ENCODE data around the gene NCAPD2.
A peak's percentile ranks its signal among the peaks of the same experiment; 100 is the strongest.
"Not testable (repeated sequence)": the region's sequence is repeated elsewhere in the genome, so short reads cannot be mapped to it uniquely, and the experiment has no call there.

Gene NCAPD2

DNA sequence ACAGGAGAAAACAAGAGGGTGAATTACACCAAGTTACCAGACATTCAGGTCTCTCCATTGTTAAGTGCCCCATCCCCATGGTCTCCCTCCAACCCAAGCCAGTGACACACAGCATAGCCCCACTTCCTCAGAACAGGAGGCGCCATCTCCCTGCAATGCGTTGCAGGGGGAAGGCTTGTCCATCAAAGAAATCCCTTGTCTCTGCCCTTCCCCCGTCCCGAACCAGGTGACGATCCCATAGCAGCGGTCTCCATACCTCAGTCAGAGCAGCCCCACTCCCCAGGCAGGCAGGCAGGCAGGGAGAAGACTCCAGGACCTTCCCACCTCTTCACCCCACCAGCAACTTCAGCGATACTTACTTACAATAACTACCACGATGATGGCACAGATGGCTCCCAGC lies 29.4 kb upstream of the NCAPD2 start:
- DNase-seq (ENCODE audit: low read depth): no peak
- H3K4me3 ChIP-seq (ENCODE audit: control insufficient read depth, low read depth, low read length): no peak overlapping the region
- TF ChIP-seq, protein P1, sequence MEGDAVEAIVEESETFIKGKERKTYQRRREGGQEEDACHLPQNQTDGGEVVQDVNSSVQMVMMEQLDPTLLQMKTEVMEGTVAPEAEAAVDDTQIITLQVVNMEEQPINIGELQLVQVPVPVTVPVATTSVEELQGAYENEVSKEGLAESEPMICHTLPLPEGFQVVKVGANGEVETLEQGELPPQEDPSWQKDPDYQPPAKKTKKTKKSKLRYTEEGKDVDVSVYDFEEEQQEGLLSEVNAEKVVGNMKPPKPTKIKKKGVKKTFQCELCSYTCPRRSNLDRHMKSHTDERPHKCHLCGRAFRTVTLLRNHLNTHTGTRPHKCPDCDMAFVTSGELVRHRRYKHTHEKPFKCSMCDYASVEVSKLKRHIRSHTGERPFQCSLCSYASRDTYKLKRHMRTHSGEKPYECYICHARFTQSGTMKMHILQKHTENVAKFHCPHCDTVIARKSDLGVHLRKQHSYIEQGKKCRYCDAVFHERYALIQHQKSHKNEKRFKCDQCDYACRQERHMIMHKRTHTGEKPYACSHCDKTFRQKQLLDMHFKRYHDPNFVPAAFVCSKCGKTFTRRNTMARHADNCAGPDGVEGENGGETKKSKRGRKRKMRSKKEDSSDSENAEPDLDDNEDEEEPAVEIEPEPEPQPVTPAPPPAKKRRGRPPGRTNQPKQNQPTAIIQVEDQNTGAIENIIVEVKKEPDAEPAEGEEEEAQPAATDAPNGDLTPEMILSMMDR (conservative IDR thresholded peaks at IDR 0.05; ENCODE audit: control insufficient read depth, insufficient read depth, low read depth, low read length): no peak

DNA sequence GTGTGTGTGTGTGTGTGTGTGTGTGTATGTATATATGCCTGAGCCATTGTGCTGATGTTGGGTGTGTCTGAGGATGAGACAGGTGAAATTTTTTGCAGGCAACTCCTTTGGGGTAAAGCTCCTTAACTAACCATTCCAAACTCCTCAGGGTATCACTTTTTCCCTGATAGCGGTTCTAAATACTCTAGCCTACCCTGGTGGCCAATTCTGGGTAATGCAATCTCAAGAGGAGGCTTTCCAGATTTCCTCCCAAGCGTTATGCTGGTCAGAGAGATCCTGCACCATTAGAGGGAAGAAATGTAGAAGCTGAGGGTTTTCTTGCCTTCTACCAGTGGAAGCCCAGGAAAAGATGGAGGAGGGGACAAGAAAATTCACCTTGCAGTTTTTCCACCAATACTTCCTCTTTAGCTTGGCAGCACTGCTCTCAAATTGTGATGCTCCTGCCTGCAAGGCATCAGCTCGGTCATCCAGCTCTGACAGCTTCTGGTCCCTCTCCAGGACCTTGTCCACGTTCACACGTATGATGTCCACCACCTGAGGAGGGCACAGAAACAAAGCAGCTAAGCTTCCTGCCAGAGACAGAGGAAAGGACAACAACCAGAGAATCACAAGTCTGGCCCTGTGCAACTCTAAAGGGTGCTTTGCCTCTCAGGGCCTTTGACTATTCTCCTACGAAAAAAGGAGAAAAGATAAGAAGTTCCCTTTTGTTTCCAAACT lies 28.3 kb upstream of the NCAPD2 start:
- TF ChIP-seq, protein P1 (conservative IDR thresholded peaks at IDR 0.05; ENCODE audit: control insufficient read depth, insufficient read depth, low read depth, low read length): peak; percentile 99
- DNase-seq (ENCODE audit: low read depth): peak; percentile 80
- no peak overlapping the region for H3K4me3 ChIP-seq (ENCODE audit: control insufficient read depth, low read depth, low read length)

DNA sequence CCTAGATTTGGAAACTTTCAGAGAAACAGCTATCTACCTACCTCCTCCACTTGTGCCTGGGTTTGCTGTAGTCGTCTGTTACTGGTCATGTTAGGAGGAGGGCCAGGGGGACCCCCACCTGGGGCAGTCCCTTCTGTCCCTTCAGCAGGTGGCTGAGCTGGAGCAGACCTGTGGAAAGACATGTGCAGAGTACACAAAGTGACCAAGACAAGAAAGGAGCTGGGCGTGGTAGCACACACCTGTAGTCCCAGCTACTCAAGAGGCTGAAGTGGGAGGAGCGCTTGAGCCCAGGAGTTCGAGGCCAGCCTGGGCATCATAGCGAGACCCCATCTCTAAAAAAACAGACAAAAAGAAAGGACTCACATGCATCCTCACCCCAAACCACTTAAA lies 27.7 kb upstream of the NCAPD2 start:
- no peak overlapping the region for H3K4me3 ChIP-seq (ENCODE audit: control insufficient read depth, low read depth, low read length)
- DNase-seq (ENCODE audit: low read depth): no peak
- TF ChIP-seq, protein P1 (conservative IDR thresholded peaks at IDR 0.05; ENCODE audit: control insufficient read depth, insufficient read depth, low read depth, low read length): no peak

DNA sequence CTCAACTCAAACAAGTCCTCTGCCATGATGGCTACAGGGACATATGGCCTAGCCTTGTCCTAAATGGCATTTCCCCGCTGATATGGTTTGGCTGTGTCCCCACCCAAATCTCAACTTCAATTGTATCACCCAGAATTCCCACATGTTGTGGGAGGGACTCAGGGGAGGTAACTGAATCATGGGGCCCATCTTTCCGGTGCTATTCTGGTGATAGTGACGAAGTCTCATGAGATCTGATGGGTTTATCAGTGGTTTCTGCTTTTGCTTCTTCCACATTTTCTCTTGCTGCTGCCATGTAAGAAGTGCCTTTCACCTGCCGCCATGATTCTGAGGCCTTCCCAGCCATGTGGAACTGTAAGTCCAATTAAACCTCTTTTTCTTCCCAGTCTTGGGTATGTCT lies 27.2 kb upstream of the NCAPD2 start:
- not testable (repeated sequence) for H3K4me3 ChIP-seq (ENCODE audit: control insufficient read depth, low read depth, low read length); DNase-seq (ENCODE audit: low read depth)

DNA sequence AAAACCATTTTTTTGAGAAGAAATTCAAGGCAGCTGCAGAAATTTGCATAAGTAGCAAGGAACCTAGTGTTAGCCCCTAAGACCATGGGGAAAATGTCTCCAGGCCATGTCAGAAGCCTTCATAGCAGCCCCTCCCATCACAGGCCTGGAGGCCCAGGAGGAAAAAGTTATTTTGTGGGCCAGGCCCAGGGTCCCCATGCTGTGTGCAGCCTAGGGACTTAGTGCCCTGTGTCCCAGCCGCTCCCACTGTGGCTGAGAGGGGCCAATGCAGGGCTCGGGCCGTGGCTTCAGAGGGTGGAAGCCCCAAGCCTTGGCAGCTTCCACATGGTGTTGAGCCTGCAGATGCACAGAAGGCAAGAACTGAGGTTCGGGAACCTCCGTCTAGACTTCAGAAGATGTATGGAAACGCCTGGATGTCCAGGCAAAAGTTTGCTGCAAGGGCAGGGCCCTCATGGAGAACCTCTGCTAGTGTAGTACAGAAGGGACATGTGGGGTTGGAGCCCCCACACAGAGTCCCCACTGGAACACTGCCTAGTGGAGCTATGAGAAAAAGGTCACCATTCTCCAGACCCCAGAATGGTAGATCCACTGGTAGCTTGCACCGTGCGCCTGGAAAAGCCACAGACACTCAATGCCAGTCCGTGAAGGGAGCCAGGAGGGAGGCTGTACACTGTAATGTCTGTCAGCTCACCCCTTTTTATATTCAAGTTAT lies 26.2 kb upstream of the NCAPD2 start:
- not testable (repeated sequence) for DNase-seq (ENCODE audit: low read depth); H3K4me3 ChIP-seq (ENCODE audit: control insufficient read depth, low read depth, low read length)

DNA sequence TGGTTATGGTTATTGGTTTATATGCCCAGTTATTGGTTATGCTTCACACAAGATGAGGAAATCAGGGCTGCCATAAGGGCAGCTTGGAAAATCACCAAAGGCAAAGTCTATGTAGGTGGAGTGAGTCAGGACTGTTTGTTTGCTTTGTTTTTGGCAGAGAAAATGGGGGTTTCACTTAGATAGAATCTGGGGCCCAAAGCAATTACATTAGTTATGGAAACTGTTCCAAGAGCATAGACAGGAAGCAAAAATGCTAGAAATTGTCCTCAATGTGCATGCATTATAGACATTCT lies 25.7 kb upstream of the NCAPD2 start:
- no peak overlapping the region for H3K4me3 ChIP-seq (ENCODE audit: control insufficient read depth, low read depth, low read length)
- peak; percentile 67 for DNase-seq (ENCODE audit: low read depth)
- TF ChIP-seq, protein P1 (conservative IDR thresholded peaks at IDR 0.05; ENCODE audit: control insufficient read depth, insufficient read depth, low read depth, low read length): no peak

DNA sequence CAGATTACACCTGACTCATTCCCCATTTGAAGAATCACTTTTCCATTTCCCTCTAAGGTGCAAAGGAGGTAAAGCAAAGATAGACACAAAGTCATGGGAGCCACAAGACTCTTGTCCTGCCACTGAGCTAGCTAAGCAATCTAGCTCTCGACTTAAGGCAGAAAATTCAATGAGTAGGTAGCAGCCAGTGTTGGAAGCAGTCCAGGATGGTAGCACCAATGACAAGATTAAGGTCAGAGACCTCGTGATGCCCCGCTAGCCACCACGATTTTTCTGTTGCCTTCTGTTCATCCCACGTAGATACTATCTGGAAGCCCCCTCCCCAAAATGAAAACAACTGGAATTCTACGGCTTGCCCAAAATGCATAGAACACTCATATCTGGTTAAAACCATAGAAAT lies 24.8 kb upstream of the NCAPD2 start:
- peak overlapping the region; percentile 81 for H3K4me3 ChIP-seq (ENCODE audit: control insufficient read depth, low read depth, low read length)
- TF ChIP-seq, protein P1 (conservative IDR thresholded peaks at IDR 0.05; ENCODE audit: control insufficient read depth, insufficient read depth, low read depth, low read length): no peak
- DNase-seq (ENCODE audit: low read depth): no peak
